ENCODE measurements around the gene PTPRM. TPM values are rescaled to one million over a fixed set of nuclear protein-coding genes. Genes with fewer than 3 reads are reported as not detected.

PTPRM gene
- total RNA-seq, 1 donor from 2014 or later = 102 TPM

DNA sequence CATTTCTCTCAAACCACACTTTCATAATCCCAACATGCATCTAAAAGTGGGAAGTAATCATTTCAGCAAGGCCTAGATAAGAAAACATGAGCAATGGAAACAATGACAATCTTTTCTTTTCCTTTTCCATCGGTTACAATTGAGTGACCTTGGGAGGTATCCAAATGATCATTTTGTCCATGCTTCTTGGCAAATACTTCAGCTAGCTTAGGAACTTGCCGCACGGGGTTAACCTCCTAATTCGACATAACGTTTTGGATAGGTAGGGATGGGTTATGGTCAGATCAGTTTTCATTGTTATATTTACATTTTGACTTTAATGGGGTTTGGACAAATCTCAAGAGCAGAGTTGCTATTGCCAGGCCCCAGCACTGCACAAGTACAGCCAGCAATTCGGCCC is 4.6 kb upstream of the PTPRM start:
- ATAC-seq = no peak
- intact Hi-C loops (cut with DNase I) = loop anchor here (10.0 kb wide), 2 partner anchors 312 to 922 kb away; no protein-coding TSS in a partner anchor

DNA sequence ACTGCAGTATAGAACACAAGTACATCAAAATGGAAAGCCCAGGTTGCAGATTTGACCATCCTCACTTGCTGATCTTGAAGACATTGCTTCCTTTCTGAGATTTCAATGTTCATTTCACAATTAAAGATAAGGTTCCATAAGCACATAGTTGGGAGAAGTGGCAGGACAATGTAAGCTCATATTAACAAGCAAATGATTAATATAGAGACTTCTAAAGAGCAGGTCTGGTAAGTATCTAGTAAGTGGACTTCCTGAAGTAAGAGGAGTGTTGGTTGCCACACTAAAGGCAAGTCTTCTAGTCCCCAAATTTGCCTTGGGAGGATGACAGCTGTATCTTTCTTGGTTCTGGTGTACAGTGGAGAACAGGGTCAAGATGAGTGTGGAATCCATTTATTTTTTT is 1.4 kb upstream of the PTPRM start:
- ATAC-seq (no peak), DNase-seq (ENCODE audit: missing footprints) (no peak)
- intact Hi-C loops (cut with DNase I) = loop anchor here (2.0 to 10.0 kb wide), 7 partner anchors 42 to 919 kb away; no protein-coding TSS in a partner anchor

More for the DNA sequence above, 4.6 kb upstream of the PTPRM start:
- no peak for DNase-seq (ENCODE audit: missing footprints)

DNA sequence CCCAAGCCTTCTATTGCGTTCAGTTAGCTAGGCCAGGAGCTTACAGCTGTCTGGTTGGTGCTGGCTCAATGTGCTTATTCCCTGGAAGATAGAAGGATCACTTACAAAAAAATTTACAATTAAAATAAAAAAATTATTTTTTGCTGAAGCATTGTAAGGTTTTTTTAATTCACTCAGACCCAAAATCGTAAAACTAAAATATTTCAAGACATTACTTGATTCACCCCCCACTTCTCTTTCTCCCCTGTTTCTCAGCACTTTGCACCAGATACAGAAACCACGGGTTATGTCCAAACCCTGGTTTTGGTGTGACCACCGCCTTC is 911 bp upstream of the PTPRM start:
- ATAC-seq = no peak
- no peak for DNase-seq (ENCODE audit: missing footprints)
- intact Hi-C loops (cut with DNase I) = loop anchor here (2.0 to 10.0 kb wide), 7 partner anchors 41 to 919 kb away; no protein-coding TSS in a partner anchor

DNA sequence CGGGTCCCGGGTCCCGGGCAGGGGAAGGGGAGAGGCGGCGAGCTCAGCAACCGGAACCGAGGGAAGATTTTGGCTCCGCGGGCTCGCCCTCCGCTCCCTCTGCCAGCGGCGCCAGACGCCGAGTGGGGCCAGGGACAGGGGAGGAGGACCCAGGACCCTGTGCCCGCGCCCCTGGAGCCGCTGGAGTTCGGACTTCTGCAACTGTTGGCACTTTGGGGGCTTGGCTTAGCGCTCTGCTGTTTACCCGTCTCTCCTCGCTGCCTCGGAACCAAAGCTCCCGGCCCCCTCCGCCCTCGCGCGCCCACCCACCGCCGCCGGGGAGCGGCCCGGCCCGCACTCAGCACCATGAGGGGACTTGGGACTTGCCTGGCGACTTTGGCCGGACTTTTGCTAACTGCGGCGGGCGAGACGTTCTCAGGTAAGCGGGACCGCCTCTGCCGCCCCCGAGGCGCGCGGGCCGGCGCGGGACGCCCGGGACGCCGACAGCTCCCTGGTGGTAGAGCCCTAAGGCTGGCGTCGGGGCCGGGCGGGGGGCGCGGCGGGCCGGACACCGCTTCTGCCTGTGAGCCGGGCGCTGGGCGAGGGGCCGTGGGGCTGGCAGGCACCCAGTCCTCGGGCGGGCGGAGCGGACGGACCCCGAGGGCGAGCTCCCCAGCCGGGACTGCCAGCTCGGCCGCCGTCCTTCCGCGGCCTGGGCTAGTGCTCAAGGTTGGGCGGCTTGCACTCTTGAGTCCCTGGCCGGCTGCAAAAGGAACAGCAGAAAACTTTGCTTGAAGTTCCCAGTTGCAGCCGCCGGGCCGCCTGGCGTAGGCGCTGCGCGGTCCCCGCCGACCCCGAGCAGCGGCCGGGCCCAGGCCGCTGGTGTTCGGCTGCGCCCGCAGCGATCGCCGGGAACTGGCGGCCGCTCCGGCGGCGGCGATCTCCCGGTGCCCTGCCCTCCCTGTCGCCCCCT is 634 bp downstream of the PTPRM start:
- DNase-seq (ENCODE audit: missing footprints) = peak; percentile 74
- ATAC-seq = peak; percentile 26
- intact Hi-C loops (cut with DNase I) = loop anchor here (1.0 to 10.0 kb wide), 9 partner anchors 40 to 917 kb away; no protein-coding TSS in a partner anchor

DNA sequence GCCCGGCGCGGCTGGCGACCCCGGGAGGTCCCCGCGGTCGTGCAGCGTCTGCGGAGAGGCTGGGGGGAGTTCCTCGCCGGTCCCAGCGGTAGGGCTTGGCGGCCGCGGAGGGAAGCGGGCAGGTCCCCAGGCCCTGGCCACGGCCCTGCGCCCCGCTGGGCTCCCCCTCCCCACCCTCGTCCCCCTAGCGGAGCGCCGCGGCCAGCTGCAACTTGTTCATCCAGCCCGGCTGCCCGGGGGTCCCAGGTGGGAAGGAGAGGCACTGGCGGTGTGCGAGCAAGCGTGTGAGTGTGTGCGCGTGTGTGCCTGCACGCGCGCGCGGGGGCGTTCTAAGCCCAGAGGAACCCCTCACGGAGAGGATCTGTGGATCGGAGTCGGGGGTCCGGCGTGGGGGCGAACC is 1.3 kb downstream of the PTPRM start:
- ATAC-seq (no peak), DNase-seq (ENCODE audit: missing footprints) (peak; percentile 76)
- intact Hi-C loops (cut with DNase I) = loop anchor here (5.0 to 10.0 kb wide), 5 partner anchors 39 to 916 kb away; no protein-coding TSS in a partner anchor

DNA sequence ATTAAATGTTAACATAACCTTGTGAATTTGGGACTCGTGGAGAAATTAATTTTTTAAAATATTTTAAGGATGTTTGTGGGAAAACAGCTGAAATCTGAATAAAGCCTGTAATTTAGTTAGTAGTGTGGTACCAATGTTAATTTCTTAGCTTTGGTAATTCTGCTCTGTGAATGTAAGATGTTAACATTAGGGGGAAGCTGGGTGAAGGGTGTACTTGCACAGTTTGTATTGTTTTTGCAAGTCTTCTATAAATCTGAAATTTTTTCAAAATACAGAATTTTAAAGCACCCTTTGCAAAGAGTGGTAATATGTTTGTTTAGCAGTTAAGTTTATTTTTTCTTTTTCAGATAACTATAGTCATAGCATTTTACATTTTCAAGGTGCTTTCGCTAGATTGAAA is 4.5 kb downstream of the PTPRM start:
- intact Hi-C loops (cut with DNase I) = loop anchor here (10.0 kb wide), 1 partner anchor 373 kb away; no protein-coding TSS in a partner anchor
- no peak for DNase-seq (ENCODE audit: missing footprints)
- ATAC-seq = no peak

DNA sequence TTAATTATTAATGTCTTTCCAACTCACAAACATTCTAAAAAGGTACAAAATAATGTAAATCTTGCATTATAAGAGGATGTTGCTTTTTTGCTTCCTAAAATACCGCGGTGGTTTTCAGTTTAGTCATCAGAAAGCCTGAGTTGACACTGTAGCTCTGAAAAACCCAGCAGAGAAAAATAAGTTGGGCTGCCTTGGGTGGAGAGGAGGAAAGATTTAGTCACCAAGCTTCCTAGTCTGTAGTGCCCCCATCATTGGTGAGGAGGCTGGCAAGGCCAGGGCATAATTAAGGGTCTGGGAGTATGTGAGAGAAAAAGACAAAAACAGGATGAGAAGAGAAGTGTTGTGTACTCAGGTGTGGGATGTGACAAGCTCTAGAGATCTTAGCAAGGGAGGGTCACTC is 5.7 kb downstream of the PTPRM start:
- ATAC-seq (no peak), DNase-seq (ENCODE audit: missing footprints) (no peak)
- intact Hi-C loops (cut with DNase I) = loop anchor here (10.0 kb wide), 1 partner anchor 372 kb away; no protein-coding TSS in a partner anchor

DNA sequence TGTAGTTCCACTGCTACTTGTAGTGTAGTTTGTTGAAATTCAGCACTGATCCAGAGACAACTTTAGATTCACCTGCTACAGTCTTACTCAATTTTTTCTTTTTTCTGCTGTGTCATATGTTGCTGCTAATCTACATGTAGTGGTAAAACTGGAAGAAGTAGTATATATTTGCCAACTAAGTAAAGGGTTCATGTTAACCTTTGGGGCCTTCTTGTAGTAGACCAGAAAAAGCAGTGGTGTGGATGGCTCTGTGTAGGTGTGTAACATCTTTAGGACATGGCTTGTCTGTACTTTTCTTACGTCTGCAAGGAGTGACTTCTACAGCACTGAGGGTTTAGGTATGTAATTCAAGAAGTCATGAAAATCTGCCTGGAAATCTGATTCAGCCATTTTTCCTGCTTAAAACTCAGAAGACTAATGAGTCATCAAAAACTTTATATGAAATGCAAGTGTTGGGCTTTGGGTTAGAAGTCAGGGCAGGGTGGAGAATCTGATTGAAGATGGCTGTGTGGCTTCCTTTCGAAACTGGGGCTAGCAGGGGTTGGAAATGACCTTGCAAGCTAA is 8.4 kb downstream of the PTPRM start:
- intact Hi-C loops (cut with DNase I) = loop anchor here (5.0 to 10.0 kb wide), 2 partner anchors 107 to 369 kb away; no protein-coding TSS in a partner anchor
- no peak for DNase-seq (ENCODE audit: missing footprints)
- no peak for ATAC-seq

DNA sequence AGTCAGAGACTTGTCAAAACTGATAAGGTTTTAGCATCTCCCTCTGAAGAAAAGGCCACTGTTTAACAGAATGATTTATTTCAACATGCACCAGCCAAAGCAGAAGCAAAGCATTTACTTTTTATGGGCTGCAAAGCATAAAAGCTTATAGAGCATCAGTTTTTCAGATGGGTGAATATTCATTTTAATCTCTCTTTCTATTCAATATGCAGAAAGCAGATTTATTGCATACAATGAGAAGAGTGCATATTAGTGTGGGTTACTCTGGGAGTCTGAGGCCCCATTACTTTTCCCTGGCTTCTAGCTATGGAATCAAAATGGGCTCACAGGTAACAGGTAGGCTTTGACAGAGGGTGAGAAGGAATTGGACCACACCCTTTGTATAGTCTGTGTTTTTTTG is 9.0 kb downstream of the PTPRM start:
- DNase-seq (ENCODE audit: missing footprints) (no peak), ATAC-seq (no peak)
- intact Hi-C loops (cut with DNase I) = loop anchor here (5.0 to 10.0 kb wide), 2 partner anchors 106 to 369 kb away; no protein-coding TSS in a partner anchor

DNA sequence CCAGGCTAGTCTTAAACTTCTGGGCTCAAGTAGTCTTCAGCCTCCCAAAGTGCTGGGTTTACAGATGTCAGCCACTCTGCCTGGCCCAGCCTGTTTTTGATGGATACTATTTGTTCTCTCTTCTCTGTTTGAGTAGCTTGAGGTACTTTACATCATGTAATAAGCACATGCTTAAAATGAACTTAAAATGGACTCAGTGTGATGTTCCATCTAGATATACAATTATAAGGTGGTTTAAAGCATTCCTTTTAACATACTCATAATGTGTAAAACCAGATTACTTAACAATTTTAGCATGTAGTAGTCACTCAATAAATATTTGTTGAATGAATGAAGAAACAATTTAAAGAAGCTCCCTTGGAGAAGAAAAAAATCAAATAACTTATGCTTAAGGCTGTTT is 9.6 kb downstream of the PTPRM start:
- intact Hi-C loops (cut with DNase I) = loop anchor here (5.0 to 10.0 kb wide), 2 partner anchors 106 to 368 kb away; no protein-coding TSS in a partner anchor

DNA sequence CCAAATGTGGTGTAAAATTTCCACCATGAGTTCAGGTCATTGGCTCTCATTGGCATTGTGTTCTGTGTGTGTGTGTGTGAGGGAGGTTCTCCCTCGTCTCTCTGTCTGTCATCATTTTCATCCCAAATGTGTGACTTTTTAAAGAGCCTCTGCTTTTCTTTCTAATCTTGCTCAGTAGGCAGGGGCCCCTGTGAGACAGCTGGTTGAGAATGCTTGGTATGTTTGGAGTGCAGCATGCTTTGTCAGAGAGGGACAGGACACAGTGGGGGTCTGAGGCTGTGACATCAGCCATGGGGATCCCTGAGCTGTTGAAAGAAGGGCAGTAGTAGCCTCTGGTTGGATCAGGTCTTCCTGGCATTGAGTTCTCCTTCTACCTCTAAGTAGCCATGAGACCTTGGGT is 10.6 kb downstream of the PTPRM start:
- no peak for ATAC-seq
- intact Hi-C loops (cut with DNase I) = loop anchor here (5.0 to 10.0 kb wide), 2 partner anchors 105 to 367 kb away; no protein-coding TSS in a partner anchor
- DNase-seq (ENCODE audit: missing footprints) = no peak

More for the DNA sequence above, 9.6 kb downstream of the PTPRM start:
- DNase-seq (ENCODE audit: missing footprints) (no peak), ATAC-seq (no peak)

DNA sequence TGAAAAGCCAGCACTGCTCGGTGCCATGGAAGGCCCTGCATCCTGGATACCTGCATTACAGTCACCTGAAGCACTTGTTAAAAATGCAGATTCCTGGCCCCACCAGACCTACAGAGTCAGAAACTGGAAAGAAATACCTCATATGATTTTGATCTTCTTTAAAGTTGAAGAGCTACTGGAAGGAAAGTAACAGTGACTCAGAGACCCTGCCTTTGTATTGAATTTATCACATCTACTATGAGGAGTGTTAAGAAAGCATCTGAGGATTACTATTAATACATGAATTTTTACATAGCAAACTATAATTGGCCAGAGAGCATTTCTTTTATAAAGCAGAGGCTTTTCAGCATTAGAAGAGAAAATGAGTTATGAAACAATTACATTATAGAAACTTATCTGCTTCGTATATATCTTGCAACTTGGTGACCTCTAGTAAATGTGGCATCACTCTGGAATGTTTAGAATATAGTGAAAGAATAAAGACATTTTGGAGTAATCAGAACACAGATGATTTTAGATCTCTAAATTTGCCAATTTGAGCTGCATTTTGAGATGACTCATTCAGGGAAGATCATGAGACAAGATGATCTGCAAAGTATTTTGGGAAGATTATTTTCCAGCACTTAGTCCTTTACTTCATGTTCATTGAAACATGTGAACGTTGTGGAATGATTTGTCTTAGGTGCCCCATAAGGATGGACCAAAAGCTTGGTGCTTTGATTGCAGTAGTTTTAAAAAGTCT is 12.2 kb downstream of the PTPRM start:
- intact Hi-C loops (cut with DNase I) = loop anchor here (5.0 to 10.0 kb wide), 2 partner anchors 103 to 365 kb away; no protein-coding TSS in a partner anchor
- no peak for DNase-seq (ENCODE audit: missing footprints)
- ATAC-seq = no peak

DNA sequence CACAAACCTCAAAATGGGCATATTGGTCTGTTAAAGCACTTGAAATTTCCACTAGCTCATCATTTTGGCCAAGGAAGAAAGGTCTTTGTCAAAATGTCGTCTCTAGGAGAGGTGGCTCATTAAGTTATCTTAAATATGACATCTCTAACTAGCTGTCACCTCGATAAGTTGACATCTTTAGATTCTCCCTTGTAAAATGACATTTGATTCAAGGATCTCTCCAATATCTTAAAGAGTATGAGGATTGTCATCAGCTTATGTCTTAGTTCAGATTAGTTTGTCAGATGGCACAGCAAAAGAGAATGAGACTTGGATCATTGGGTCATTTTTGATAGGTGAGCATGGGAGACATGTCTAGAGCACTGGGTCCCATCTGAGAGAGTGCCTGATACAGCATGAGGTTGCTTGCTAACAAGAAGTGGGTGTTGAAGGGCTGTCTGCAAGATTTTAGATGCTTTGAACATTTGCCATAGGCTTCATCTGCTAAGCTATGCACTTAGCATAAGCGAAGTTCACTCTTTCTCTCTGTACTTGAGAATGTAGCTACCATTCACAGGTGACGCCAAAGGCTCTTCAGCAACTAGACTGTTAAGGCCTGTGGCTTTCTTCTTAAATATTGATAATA is 12.9 kb downstream of the PTPRM start:
- ATAC-seq (peak; percentile 37), DNase-seq (ENCODE audit: missing footprints) (no peak)
- intact Hi-C loops (cut with DNase I) = loop anchor here (5.0 to 10.0 kb wide), 4 partner anchors 37 to 365 kb away; no protein-coding TSS in a partner anchor

DNA sequence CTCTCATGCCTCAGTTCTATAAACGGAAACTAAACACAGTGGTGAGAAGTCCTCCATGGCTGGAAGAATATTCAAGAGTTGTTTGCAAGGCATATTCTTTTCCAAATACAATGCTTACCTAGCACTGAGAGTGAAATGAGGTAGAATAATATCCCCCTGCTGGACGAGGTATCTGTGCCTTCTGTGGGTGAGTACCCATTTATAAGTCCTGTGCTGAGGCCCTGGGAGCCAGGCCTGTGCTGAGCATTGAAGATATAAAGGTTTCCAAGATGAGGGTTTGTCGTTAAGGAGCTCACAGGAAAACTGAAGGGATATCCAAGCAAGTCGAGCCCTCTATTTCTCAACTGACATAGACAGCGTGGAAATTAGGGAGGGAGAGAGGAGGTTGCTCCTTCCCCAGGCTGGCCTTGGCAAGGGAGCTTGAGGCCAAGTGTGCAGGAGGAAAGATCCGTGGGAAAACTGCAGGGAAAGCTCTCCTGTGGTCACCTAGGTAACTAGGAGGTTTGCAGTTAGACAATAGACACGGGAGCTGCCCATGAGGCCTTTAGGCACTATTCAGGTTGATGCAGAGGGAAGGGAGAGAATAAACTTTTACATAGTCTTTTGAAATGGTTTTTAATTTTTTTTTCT is 17.6 kb downstream of the PTPRM start:
- intact Hi-C loops (cut with DNase I) = loop anchor here (5.0 kb wide), 2 partner anchors 33 to 48 kb away; no protein-coding TSS in a partner anchor
- ATAC-seq (peak; percentile 55), DNase-seq (ENCODE audit: missing footprints) (no peak)

DNA sequence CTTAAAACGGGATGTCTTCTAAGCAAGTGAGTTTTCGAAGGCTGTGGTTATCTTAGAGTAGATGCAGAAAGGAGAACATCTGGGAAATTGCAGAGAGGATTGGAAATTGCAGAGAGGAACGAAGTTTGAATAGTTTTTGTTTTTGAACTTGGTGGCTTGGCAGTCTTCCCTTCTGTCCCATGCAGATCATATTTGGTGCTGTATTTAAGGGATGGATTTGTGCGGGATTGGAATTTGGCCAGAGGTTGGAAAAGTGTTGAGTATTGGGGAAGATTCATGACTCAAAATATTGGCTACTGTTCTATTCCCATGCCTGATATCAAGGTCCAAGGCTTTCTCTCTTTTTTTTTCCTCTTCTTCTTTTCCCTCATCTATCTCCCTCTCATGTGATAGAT is 18.2 kb downstream of the PTPRM start:
- intact Hi-C loops (cut with DNase I) = no loop called here
- ATAC-seq = no peak
- DNase-seq (ENCODE audit: missing footprints) = no peak

DNA sequence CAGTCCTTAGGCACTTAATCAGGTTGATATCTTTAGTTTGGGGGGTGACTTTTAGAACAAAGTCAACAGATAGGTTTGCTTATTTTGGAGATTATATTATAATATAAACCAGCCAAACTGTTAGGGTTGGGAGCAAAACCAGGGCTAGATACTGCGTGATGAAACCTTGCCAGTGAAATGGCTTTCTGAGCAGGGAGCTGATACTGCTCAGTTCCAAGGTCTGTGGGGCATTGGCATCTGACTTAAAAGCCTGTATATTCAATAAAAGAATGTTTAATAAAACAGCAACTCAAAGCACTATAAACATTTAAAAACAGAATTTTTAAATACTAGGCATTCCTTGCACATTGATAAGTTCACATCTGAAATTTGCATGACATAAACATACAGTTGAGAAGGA is 19.3 kb downstream of the PTPRM start:
- intact Hi-C loops (cut with DNase I) = no loop called here
- DNase-seq (ENCODE audit: missing footprints) = no peak
- no peak for ATAC-seq

DNA sequence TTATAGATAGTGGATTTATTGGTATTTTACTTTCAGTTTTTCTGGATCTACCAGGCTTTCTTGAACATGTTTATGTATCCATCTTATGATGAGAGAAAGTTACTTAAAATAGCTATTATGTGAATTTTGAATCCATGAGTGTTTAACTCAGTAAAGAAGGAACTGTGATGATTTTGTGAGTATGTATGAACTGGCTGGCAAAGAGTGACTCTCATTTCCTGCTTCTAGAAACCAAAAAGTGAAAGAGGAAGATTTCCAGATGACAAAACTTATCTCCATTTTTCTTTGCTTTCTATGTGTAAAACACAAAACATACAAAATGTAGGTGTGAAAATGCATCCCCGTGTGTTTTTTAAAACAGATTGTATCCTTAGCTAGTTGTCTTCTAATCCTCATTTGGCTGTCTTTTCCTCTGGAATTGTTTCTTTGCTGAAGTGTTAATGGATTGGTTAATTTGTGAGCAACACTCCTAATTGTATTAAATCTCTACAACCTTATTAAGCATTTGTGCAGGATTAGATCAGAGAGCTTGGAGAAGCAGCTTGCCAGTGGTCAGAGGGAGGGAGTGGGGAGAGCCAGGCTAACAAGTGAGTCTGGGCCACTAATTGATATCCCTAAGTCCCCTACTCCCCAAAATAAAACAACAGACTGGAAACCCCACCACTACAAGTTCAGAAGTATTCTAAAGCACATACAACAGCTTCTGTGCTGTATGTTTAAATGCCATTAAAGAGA is 23.9 kb downstream of the PTPRM start:
- DNase-seq (ENCODE audit: missing footprints) (no peak), ATAC-seq (no peak)
- intact Hi-C loops (cut with DNase I) = no loop called here

Measured in Right ventricle myocardium inferior (tissue), 1 donor.